ENCODE measurements around the gene FAM117A.

The FAM117A gene

GRCh38 chr17:49762151-49762941 is 1.6 kb downstream of the FAM117A start:
- peak; percentile 59 for DNase-seq (ENCODE audit: low spot score)

- DNase-seq (ENCODE audit: low spot score): peak; percentile 59
Measured at GRCh38 chr17:49760932-49761558, 2.9 kb downstream of the FAM117A start.

- DNase-seq (ENCODE audit: low spot score): peak; percentile 52
Measured at GRCh38 chr17:49760296-49760695, 3.6 kb downstream of the FAM117A start.

GRCh38 chr17:49759203-49759602 is 4.7 kb downstream of the FAM117A start:
- peak; percentile 54 for DNase-seq (ENCODE audit: low spot score)

- DNase-seq (ENCODE audit: low spot score): peak; percentile 78
Measured at GRCh38 chr17:49758464-49759010, 5.4 kb downstream of the FAM117A start.

GRCh38 chr17:49757151-49757777 is 6.7 kb downstream of the FAM117A start:
- DNase-seq (ENCODE audit: low spot score): no peak

- peak; percentile 31 for DNase-seq (ENCODE audit: low spot score)
Measured at GRCh38 chr17:49756323-49757150, 7.4 kb downstream of the FAM117A start.

- DNase-seq (ENCODE audit: low spot score): no peak
Measured at GRCh38 chr17:49755663-49756283, 8.2 kb downstream of the FAM117A start.

GRCh38 chr17:49753959-49754391 is 10.0 kb downstream of the FAM117A start:
- DNase-seq (ENCODE audit: low spot score): peak; percentile 54

- DNase-seq (ENCODE audit: low spot score): no peak
Measured at GRCh38 chr17:49752508-49752907, 11.4 kb downstream of the FAM117A start.

- DNase-seq (ENCODE audit: low spot score): peak; percentile 33
Measured at GRCh38 chr17:49749730-49750129, 14.2 kb downstream of the FAM117A start.

- DNase-seq (ENCODE audit: low spot score): no peak
Measured at GRCh38 chr17:49748791-49749190, 15.1 kb downstream of the FAM117A start.

- DNase-seq (ENCODE audit: low spot score): no peak
Measured at GRCh38 chr17:49748223-49748622, 15.7 kb downstream of the FAM117A start.

- peak; percentile 55 for DNase-seq (ENCODE audit: low spot score)
Measured at GRCh38 chr17:49747632-49748031, 16.3 kb downstream of the FAM117A start.

- peak; percentile 36 for DNase-seq (ENCODE audit: low spot score)
Measured at GRCh38 chr17:49746791-49747490, 17.0 kb downstream of the FAM117A start.

- no peak for DNase-seq (ENCODE audit: low spot score)
Measured at GRCh38 chr17:49745175-49746139, 18.5 kb downstream of the FAM117A start.

GRCh38 chr17:49742166-49742638 is 21.7 kb downstream of the FAM117A start:
- DNase-seq (ENCODE audit: low spot score): no peak

GRCh38 chr17:49741692-49742076 is 22.2 kb downstream of the FAM117A start:
- DNase-seq (ENCODE audit: low spot score): no peak

- peak; percentile 79 for DNase-seq (ENCODE audit: low spot score)
Measured at GRCh38 chr17:49741009-49741691, 22.8 kb downstream of the FAM117A start.
